Spleen (tissue), 7 donors: ENCODE measurements around the gene PLB1.

Experiments
- CTCF ChIP-seq, 11 experiments: fragments of 200-600 bp in 7 of 11; fragments of 450-650 bp in 4 of 11; sonication (generic) in 4 of 11; IDR thresholded peaks in 8 of 11; conservative IDR thresholded peaks in 3 of 11; 1 replicate in 7 of 11; 2 replicates in 4 of 11; pipeline versions ENCODE4 v1.4.0 to v1.8.0; 2016 to 2021; ENCODE audit warnings: antibody characterized with exemption in 11 of 11, inconsistent platforms in 4 of 11, mild to moderate bottlenecking in 1 of 11
- POLR2A ChIP-seq, 3 donors: fragments of 450-650 bp; IDR thresholded peaks; one replicate each; pipeline ENCODE4 v1.5.1; 2017; ENCODE audit warnings: antibody characterized with exemption in 3 of 3, mild to moderate bottlenecking in 1 of 3
- POLR2AphosphoS5 ChIP-seq, 3 donors: sonication (generic); formaldehyde crosslinking; IDR thresholded peaks; one replicate each; pipeline ENCODE4 v1.5.1; 2017; ENCODE audit warnings: antibody characterized with exemption in 3 of 3
- donor health status: DM: no; HTN: no; CAD: no; lungs with moderate emphysema.
- donor health status: DM: no; HTN: no; CAD: no.
- donor health status: DM: no; HTN: no; CAD: no.

GRCh38 chr2:28656937-28657615 lies 161.2 kb downstream of the PLB1 start:
- no peak for TF ChIP-seq POLR2A (IDR thresholded peaks at IDR 0.05)
- no peak for TF ChIP-seq CTCF (IDR thresholded peaks at IDR 0.05 in 8 of 11, conservative IDR thresholded peaks at IDR 0.05 in 3 of 11)
- no peak for TF ChIP-seq POLR2AphosphoS5 (IDR thresholded peaks at IDR 0.05)
